Measurements from ENCODE around the gene PKHD1.

GRCh38 chr6:51824940-51825339 lies 262.5 kb downstream of the PKHD1 start:
- TF ChIP-seq CTCF (IDR thresholded peaks at IDR 0.05), result no peak
- TF ChIP-seq POLR2A (IDR thresholded peaks at IDR 0.05), result no peak

Data from body of pancreas (tissue), 4 donors.